Cardiac fibroblast (primary cell): ENCODE measurements around the gene CD14.
"Not testable (repeated sequence)": the region's sequence is repeated elsewhere in the genome, so short reads cannot be mapped to it uniquely, and the experiment has no call there.

Experiments used
- DNase-seq, 2 donors: peaks; one replicate each; pipeline versions ENCODE4 v3.0.0 to v3.0.0-alpha.2; 2010; ENCODE audit warnings: low read depth in 2 of 2
- H3K4me3 ChIP-seq, 2 donors: replicated peaks in 1 of 2; 1 replicate in 1 of 2; 2 replicates in 1 of 2; pipeline ENCODE4 v1.5.1; 2011; ENCODE audit warnings: low read depth in 2 of 2, low read length in 2 of 2, mild to moderate bottlenecking in 2 of 2, moderate library complexity in 1 of 2
- TF ChIP-seq, protein P1 (sequence below): IDR thresholded peaks from one replicate; pipeline ENCODE4 v1.5.1; 2011; ENCODE audit warnings: low read depth, mild to moderate bottlenecking, low read length, inconsistent platforms

The CD14 gene

GRCh38 chr5:140598836-140599235 is 34.1 kb downstream of the CD14 start:
- DNase-seq, result no peak
- no peak overlapping the region for H3K4me3 ChIP-seq
- TF ChIP-seq, protein P1, sequence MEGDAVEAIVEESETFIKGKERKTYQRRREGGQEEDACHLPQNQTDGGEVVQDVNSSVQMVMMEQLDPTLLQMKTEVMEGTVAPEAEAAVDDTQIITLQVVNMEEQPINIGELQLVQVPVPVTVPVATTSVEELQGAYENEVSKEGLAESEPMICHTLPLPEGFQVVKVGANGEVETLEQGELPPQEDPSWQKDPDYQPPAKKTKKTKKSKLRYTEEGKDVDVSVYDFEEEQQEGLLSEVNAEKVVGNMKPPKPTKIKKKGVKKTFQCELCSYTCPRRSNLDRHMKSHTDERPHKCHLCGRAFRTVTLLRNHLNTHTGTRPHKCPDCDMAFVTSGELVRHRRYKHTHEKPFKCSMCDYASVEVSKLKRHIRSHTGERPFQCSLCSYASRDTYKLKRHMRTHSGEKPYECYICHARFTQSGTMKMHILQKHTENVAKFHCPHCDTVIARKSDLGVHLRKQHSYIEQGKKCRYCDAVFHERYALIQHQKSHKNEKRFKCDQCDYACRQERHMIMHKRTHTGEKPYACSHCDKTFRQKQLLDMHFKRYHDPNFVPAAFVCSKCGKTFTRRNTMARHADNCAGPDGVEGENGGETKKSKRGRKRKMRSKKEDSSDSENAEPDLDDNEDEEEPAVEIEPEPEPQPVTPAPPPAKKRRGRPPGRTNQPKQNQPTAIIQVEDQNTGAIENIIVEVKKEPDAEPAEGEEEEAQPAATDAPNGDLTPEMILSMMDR, result no peak

GRCh38 chr5:140596321-140596741 is 36.6 kb downstream of the CD14 start:
- no peak overlapping the region for H3K4me3 ChIP-seq
- DNase-seq, result peak; percentile 38 to 76
- TF ChIP-seq, protein P1, result no peak

GRCh38 chr5:140595538-140596300 is 37.3 kb downstream of the CD14 start:
- H3K4me3 ChIP-seq, result no peak overlapping the region
- TF ChIP-seq, protein P1, result no peak
- peak in 1 of 2 donors; percentile 42 for DNase-seq

DNA sequence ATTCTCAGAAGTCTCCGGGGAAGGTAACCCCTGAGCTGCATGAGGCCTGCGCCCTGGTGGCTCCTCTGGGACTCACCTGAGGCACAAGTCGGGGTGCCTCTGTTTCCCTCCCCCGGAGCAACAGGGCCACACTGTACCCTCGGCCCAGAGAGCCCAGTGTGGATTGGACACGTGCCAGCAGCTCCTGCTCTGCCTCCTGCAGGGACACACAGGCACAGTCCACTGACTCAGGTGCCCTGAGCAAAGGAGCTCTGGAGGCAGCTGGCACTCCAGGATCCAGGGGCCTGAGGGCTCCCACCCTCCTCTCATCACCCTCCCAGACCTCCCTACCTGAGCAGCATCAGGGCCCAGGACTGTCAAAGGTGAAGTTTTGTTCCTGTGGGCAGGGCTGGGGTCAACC is 38.8 kb downstream of the CD14 start:
- TF ChIP-seq, protein P1, result no peak
- no peak overlapping the region for H3K4me3 ChIP-seq
- no peak for DNase-seq

DNA sequence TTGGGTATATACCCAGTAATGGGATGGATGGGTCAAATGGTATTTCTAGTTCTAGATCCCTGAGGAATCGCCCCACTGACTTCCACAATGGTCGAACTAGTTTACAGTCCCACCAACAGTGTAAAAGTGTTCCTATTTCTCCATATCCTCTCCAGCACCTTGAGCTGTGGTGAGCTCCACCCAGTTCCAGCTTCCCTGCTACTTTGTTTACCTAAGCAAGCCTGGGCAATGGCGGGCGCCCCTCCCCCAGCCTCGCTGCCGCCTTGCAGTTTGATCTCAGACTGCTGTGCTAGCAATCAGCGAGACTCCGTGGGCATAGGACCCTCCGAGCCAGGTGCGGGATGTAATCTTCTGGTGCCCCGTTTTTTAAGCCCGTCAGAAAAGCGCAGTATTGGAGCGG is 39.9 kb downstream of the CD14 start:
- not testable (repeated sequence) for H3K4me3 ChIP-seq, DNase-seq

DNA sequence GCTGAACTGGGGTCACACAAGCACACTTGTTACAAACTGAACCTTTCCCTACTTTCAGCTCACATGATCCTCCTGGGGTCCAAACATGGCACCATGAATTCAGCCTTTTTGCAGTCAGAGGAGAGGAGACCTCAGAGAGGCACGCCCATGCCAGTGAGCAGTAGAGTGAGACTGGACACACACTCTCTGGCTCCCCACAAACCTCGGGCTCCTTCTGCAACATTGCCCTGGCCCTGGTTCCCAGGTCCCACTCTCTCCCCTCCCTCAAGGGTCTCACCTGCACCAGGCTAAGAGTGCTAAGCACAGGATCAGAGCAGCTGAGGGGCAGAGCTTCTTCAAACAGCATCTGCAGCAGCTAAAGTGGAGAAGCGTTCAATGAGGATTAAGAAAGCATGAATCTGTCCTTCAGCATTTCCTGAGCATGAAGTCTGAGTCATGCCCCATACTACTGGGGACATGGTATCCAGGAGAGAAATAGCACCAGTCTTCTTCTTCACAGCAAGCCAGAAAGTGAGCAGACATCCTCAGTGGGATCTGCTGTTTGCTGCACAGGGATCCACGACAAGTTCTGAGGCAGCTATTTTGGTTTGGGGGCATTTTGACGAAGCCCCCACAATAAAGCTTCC is 41.1 kb downstream of the CD14 start:
- DNase-seq, result peak; percentile 53 to 73
- no peak overlapping the region for H3K4me3 ChIP-seq
- TF ChIP-seq, protein P1, result no peak

DNA sequence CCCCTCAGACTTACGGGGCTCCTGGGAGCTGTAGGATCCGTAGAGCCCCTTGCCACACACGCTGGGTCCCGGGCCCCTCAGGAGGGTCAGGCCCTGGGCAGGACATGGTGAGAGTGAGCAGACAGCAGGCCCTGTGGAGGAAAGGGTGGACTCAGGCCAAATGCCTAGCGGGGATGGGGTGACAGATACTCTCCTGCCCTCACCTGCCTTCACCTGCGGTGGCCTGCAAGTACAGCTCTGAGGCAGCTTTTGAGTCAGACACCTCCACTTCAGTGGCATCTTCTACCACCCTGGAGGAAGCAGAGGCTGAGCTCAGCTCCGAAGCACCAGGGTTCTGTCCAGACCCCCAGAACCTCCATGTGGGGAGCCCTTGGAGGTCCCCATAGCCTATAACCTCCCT is 42.1 kb downstream of the CD14 start:
- no peak for DNase-seq
- no peak overlapping the region for H3K4me3 ChIP-seq
- TF ChIP-seq, protein P1, result no peak
